Measurements from ENCODE around the gene SHANK2. TPM values are rescaled to one million over a fixed set of nuclear protein-coding genes. Genes with fewer than 3 reads are reported as not detected.
A peak's percentile ranks its signal among the peaks of the same experiment; 100 is the strongest.

The SHANK2 gene
- total RNA-seq, 1 donor from 2014 or later, result 10.5 TPM

GRCh38 chr11:71240865-71241691 lies 11.3 kb downstream of the SHANK2 start:
- no peaks in the 10 kb centered on the region for H3K9me3 Mint-ChIP-seq (ENCODE audit: unreplicated experiment)
- no peak for DNase-seq (ENCODE audit: low spot score)
- no peaks in the 10 kb centered on the region for H3K36me3 Mint-ChIP-seq (ENCODE audit: low read depth, unreplicated experiment)
- H3K27ac Mint-ChIP-seq (ENCODE audit: unreplicated experiment), result peak overlapping the region; percentile 49
- no peak for TF ChIP-seq CTCF (IDR thresholded peaks at IDR 0.05; ENCODE audit: unreplicated experiment)
- H3K27me3 Mint-ChIP-seq (ENCODE audit: unreplicated experiment), result no peaks in the 10 kb centered on the region
- H3K4me3 Mint-ChIP-seq (ENCODE audit: unreplicated experiment), result no peak overlapping the region
- H3K4me1 Mint-ChIP-seq (ENCODE audit: unreplicated experiment), result peaks cover 23% of the 10 kb centered on the region

DNA sequence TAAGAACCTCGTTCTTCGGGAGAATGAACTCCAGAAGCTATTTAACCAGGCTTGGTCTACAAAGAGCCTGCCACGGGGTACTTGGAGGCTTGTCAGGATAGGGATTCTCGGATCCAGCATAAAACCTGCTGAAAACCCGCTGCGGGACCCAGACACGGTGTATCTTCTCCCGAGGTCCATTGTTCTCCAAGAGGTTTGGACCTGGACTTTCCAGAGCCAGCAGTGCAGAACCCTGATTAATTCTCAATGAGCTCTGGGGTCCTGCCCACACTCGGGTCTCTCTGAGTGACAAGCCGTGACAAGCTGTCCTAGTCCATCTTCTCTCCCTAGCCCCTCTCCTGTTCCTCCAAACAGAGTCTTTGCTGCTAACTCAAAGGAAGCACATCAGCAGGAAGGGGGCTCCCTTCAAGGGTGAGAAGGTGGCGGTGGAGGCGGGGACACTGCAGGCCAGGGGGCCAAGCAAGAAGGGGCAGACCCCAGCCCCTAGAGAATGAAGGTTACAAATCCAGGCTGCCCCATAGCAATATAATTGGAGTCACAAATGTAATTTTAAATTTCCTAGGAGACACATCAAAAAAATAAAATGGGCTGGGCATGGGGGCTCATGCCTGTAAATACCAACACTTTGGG lies 12.2 kb downstream of the SHANK2 start:
- H3K36me3 Mint-ChIP-seq (ENCODE audit: low read depth, unreplicated experiment), result no peaks in the 10 kb centered on the region
- no peak for TF ChIP-seq CTCF (IDR thresholded peaks at IDR 0.05; ENCODE audit: unreplicated experiment)
- peak overlapping the region; percentile 49 for H3K27ac Mint-ChIP-seq (ENCODE audit: unreplicated experiment)
- H3K27me3 Mint-ChIP-seq (ENCODE audit: unreplicated experiment), result no peaks in the 10 kb centered on the region
- H3K4me1 Mint-ChIP-seq (ENCODE audit: unreplicated experiment), result peaks cover 15% of the 10 kb centered on the region
- no peak for DNase-seq (ENCODE audit: low spot score)
- no peak overlapping the region for H3K4me3 Mint-ChIP-seq (ENCODE audit: unreplicated experiment)
- no peaks in the 10 kb centered on the region for H3K9me3 Mint-ChIP-seq (ENCODE audit: unreplicated experiment)

- DNase-seq (ENCODE audit: low spot score), result no peak
- Mint-ChIP-seq H3K36me3 (ENCODE audit: low read depth, unreplicated experiment) (no peaks in the 10 kb centered on the region), H3K4me1 (ENCODE audit: unreplicated experiment) (peaks cover 15% of the 10 kb centered on the region), H3K9me3 (ENCODE audit: unreplicated experiment) (no peaks in the 10 kb centered on the region), H3K4me3 (ENCODE audit: unreplicated experiment) (no peak overlapping the region), H3K27ac (ENCODE audit: unreplicated experiment) (no peak overlapping the region), H3K27me3 (ENCODE audit: unreplicated experiment) (no peaks in the 10 kb centered on the region)
- TF ChIP-seq CTCF (IDR thresholded peaks at IDR 0.05; ENCODE audit: unreplicated experiment), result no peak
These were observed 12.8 kb downstream of the SHANK2 start for GRCh38 chr11:71239581-71239980.

GRCh38 chr11:71238941-71239340 lies 13.4 kb downstream of the SHANK2 start:
- H3K27me3 Mint-ChIP-seq (ENCODE audit: unreplicated experiment), result no peaks in the 10 kb centered on the region
- no peak overlapping the region for H3K27ac Mint-ChIP-seq (ENCODE audit: unreplicated experiment)
- no peak overlapping the region for H3K4me3 Mint-ChIP-seq (ENCODE audit: unreplicated experiment)
- no peaks in the 10 kb centered on the region for H3K9me3 Mint-ChIP-seq (ENCODE audit: unreplicated experiment)
- H3K36me3 Mint-ChIP-seq (ENCODE audit: low read depth, unreplicated experiment), result no peaks in the 10 kb centered on the region
- TF ChIP-seq CTCF (IDR thresholded peaks at IDR 0.05; ENCODE audit: unreplicated experiment), result no peak
- no peak for DNase-seq (ENCODE audit: low spot score)
- H3K4me1 Mint-ChIP-seq (ENCODE audit: unreplicated experiment), result peaks cover 15% of the 10 kb centered on the region

- H3K9me3 Mint-ChIP-seq (ENCODE audit: unreplicated experiment), result no peaks in the 10 kb centered on the region
- H3K27ac Mint-ChIP-seq (ENCODE audit: unreplicated experiment), result no peak overlapping the region
- peaks cover 15% of the 10 kb centered on the region for H3K4me1 Mint-ChIP-seq (ENCODE audit: unreplicated experiment)
- no peak for TF ChIP-seq CTCF (IDR thresholded peaks at IDR 0.05; ENCODE audit: unreplicated experiment)
- H3K4me3 Mint-ChIP-seq (ENCODE audit: unreplicated experiment), result no peak overlapping the region
- no peaks in the 10 kb centered on the region for H3K36me3 Mint-ChIP-seq (ENCODE audit: low read depth, unreplicated experiment)
- no peak for DNase-seq (ENCODE audit: low spot score)
- H3K27me3 Mint-ChIP-seq (ENCODE audit: unreplicated experiment), result no peaks in the 10 kb centered on the region
These were observed 14.0 kb downstream of the SHANK2 start for GRCh38 chr11:71238285-71238875.

Data from endothelial cell (in vitro differentiated cells).